SU-DHL-6 (cell line): ENCODE measurements around the gene PRR9.

Source experiments
- EZH2phosphoT487 ChIP-seq: fragments of 200-600 bp; sonication (generic), shearing (Covaris generic); conservative IDR thresholded peaks from 2 replicates; pipeline ENCODE4 v1.6.1; 2018; ENCODE audit warnings: mild to moderate bottlenecking, antibody characterized with exemption, low read length, moderate library complexity, mixed read lengths
- TF ChIP-seq, protein P1 (sequence below): fragments of 200-600 bp; sonication (generic); IDR thresholded peaks from one replicate; pipeline ENCODE4 v1.5.1; 2017; ENCODE audit warnings: antibody characterized with exemption, mild to moderate bottlenecking, low read length, moderate library complexity; ENCODE audit not compliant: insufficient read depth, poor library complexity, severe bottlenecking

- TF ChIP-seq, protein P1, sequence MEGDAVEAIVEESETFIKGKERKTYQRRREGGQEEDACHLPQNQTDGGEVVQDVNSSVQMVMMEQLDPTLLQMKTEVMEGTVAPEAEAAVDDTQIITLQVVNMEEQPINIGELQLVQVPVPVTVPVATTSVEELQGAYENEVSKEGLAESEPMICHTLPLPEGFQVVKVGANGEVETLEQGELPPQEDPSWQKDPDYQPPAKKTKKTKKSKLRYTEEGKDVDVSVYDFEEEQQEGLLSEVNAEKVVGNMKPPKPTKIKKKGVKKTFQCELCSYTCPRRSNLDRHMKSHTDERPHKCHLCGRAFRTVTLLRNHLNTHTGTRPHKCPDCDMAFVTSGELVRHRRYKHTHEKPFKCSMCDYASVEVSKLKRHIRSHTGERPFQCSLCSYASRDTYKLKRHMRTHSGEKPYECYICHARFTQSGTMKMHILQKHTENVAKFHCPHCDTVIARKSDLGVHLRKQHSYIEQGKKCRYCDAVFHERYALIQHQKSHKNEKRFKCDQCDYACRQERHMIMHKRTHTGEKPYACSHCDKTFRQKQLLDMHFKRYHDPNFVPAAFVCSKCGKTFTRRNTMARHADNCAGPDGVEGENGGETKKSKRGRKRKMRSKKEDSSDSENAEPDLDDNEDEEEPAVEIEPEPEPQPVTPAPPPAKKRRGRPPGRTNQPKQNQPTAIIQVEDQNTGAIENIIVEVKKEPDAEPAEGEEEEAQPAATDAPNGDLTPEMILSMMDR = no peak
- no peak for TF ChIP-seq EZH2phosphoT487
These were observed 15.4 kb upstream of the PRR9 start for GRCh38 chr1:153202006-153202405.
